ENCODE measurements around the gene VASP.

VASP gene

DNA sequence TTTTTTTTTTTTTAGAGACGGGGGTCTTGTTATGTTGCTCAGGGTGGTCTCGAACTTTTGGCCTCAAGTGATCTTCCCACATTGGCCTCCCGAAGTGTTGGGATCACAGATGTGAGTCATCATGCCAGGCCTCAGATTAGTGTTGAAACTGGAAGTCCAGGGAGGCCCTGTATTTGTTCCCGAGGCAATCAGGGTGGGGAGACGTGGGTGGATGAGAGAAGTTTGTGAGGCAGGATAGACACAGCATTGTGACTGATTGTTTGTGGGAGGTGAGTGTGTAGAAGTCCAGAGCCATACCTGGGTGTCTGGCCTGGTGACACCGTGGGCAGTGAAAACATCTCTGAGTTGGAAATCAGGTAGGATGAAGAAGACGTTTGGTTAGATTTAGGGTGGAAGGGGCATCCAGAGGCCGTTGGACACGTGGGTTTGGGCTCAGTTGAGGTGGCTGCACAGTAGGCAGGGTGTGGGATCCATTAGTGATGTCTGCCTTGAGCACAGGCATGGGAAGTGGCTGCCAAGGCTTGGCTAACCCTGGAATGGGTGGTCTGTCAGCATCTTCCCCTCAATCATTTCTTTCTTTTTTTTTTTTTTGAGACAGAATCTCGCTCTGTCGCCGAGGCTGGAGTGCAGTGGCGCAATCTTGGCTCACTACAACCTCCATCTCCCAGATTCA lies 22.9 kb upstream of the VASP start:
- H3K27me3 ChIP-seq, result no peaks in the 10 kb centered on the region
- no peaks in the 10 kb centered on the region for H3K36me3 ChIP-seq
- DNase-seq, result no peak
- 0 out of 2 replicates have a peak, but pooled peaks cover 3% of the 10 kb centered on the region for H3K4me1 ChIP-seq
- TF ChIP-seq, protein P1, sequence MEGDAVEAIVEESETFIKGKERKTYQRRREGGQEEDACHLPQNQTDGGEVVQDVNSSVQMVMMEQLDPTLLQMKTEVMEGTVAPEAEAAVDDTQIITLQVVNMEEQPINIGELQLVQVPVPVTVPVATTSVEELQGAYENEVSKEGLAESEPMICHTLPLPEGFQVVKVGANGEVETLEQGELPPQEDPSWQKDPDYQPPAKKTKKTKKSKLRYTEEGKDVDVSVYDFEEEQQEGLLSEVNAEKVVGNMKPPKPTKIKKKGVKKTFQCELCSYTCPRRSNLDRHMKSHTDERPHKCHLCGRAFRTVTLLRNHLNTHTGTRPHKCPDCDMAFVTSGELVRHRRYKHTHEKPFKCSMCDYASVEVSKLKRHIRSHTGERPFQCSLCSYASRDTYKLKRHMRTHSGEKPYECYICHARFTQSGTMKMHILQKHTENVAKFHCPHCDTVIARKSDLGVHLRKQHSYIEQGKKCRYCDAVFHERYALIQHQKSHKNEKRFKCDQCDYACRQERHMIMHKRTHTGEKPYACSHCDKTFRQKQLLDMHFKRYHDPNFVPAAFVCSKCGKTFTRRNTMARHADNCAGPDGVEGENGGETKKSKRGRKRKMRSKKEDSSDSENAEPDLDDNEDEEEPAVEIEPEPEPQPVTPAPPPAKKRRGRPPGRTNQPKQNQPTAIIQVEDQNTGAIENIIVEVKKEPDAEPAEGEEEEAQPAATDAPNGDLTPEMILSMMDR (IDR thresholded peaks at IDR 0.05; ENCODE audit: low read depth, low read length), result no peak
- H3K9me3 ChIP-seq, result no peaks in the 10 kb centered on the region
- no peak overlapping the region for H3K4me3 ChIP-seq (ENCODE audit: low read depth, low read length)

DNA sequence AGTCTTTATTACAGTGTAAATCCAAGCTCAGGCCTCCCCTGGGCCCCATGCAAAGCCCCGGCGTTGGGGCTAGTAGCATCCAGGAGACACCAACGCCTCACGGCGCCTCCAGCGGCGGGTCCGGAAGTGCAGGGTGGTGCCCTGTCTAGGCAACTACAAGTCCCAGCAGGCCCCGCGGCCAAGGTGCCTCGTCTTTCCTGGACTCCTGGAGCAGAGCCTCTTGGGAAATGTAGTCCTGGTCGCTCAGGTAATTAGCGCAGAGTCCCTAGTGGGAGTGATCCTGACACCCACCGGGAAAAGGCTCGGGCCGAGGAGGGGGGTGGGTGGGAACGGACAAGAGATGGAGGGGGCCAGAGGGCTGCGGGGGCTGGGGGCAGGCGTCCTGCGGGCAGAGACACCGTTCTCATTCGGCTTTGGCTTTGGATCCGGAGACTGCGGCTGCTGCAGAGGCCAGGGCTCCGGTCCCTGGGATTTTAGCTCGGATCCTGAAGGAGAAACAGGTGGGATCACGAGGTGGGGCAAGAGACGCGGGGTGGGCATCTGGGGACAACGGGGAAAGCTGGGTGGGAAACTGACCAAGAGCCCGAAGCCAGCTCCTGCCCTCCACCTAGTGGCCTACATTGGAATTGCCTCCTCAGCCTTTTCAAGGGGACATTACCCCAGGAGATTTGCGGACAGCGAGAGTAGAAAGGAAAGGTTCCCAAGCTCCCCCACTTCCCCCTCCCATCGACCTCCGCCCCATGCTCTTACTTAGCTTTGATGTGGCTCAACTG lies 21.8 kb upstream of the VASP start:
- TF ChIP-seq, protein P1 (IDR thresholded peaks at IDR 0.05; ENCODE audit: low read depth, low read length), result peak; percentile 89
- peak; percentile 99 for DNase-seq
- no peaks in the 10 kb centered on the region for H3K9me3 ChIP-seq
- H3K36me3 ChIP-seq, result no peaks in the 10 kb centered on the region
- H3K4me1 ChIP-seq, result 0 out of 2 replicates have a peak, but pooled peaks cover 3% of the 10 kb centered on the region
- peak overlapping the region; percentile 67 for H3K4me3 ChIP-seq (ENCODE audit: low read depth, low read length)
- no peaks in the 10 kb centered on the region for H3K27me3 ChIP-seq

DNA sequence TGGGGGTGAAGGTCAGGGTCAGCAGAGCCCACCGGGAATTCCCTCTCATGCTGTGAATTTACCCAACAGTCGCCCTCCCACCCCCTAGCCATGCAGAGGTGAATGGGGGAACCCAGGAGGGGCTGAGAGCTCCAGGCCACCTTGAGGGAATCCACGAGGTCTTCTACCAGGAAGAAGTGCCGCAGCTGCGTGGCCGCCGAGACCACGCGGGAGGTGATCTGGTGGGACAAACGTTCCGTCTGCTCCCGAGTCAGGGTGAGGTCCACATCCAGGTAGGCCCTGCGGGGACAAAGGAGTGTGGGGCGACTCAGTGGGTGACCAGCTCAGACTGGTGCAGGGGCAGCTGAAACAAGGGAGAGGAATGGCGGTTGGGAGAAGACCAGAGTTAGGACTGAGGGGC lies 18.6 kb upstream of the VASP start:
- TF ChIP-seq, protein P1 (IDR thresholded peaks at IDR 0.05; ENCODE audit: low read depth, low read length), result no peak
- Histone ChIP-seq H3K4me1 (0 out of 2 replicates have a peak, but pooled peaks cover 3% of the 10 kb centered on the region), H3K36me3 (peaks cover 6% of the 10 kb centered on the region), H3K4me3 (ENCODE audit: low read depth, low read length) (no peak overlapping the region), H3K27me3 (no peaks in the 10 kb centered on the region), H3K9me3 (no peaks in the 10 kb centered on the region)
- no peak for DNase-seq

DNA sequence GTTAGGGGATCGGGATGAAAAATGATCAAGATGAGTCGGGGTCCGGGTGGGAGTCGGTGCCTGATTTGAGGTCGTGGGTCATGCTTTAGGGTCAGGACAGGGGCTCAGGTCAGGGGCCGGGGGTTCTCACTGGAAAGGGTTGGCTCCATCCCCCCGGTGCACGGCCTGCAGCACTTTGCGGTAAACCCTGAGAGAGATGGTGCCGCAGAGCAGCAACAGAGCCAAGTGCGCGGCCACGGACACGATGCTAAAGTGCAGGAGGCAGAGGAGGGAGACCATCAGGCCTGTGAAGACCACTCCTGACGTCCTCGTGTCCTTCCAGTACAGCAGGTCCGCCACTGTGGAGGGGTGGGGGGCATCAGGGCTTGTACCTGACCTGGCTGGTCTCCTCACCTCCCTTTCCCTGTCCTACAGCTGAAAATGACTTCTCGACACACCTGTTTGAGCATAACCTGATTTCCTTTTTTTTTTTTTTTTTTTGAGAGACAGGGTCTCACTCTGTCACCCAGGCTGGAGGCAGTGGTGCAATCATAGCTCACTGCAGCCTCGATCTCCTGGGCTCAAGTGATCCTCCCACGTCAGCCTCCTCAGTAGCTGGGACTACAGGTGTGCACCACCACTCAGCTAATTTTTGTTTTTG lies 17.9 kb upstream of the VASP start:
- no peak for DNase-seq
- 0 out of 2 replicates have a peak, but pooled peaks cover 3% of the 10 kb centered on the region for H3K4me1 ChIP-seq
- peaks cover 12% of the 10 kb centered on the region for H3K36me3 ChIP-seq
- H3K4me3 ChIP-seq (ENCODE audit: low read depth, low read length), result no peak overlapping the region
- TF ChIP-seq, protein P1 (IDR thresholded peaks at IDR 0.05; ENCODE audit: low read depth, low read length), result no peak
- H3K9me3 ChIP-seq, result no peaks in the 10 kb centered on the region
- H3K27me3 ChIP-seq, result no peaks in the 10 kb centered on the region

DNA sequence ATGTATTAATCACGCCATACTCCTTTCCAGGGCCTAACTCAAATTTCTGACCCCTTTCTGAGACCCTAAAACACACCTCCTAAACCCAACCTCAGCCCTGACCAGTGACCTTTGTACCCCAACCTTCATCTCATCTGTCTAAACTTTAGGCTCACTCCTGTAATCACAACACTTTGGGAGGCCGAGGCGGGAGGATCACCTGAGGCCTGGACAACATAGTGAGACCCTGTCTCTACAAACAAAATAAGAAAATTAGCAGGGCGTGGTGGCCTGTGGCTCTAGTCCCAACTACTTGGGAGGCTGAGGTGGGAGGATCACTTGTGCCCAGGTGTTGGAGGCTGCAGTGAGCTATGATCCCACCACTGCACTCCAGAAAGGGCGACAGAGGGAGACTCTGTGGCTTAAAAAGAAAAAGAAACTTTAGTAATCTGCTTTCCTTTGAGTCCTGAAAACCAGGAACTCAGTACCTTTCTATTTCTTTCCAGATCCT lies 15.1 kb upstream of the VASP start:
- Histone ChIP-seq H3K4me3 (ENCODE audit: low read depth, low read length) (no peak overlapping the region), H3K36me3 (peaks cover 21% of the 10 kb centered on the region), H3K4me1 (no peaks in the 10 kb centered on the region), H3K9me3 (no peaks in the 10 kb centered on the region), H3K27me3 (no peaks in the 10 kb centered on the region)
- no peak for DNase-seq
- TF ChIP-seq, protein P1 (IDR thresholded peaks at IDR 0.05; ENCODE audit: low read depth, low read length), result no peak
